Activated naive CD4-positive, alpha-beta T cell treated with anti-CD3 and anti-CD28 coated beads for 36 hours (primary cell): Measurements from ENCODE around the gene OSBPL6. TPM values are rescaled to one million over a fixed set of nuclear protein-coding genes. Genes with fewer than 3 reads are reported as not detected.

Experiments used
- CTCF ChIA-PET: fragments of 350-600 bp; sonication (Branson Sonifier 250); formaldehyde crosslinking; loops from one replicate; lab custom pipeline; 2021; ENCODE audit warnings: antibody characterized with exemption; lab: Charles Lee
- DNase-seq: peaks from one replicate; pipeline ENCODE4 v3.0.0-alpha.2; 2020
- H3K27ac Mint-ChIP-seq: one replicate; pipeline ENCODE4 v1.8.0; 2021; ENCODE audit warnings: mild to moderate bottlenecking, mixed read lengths
- H3K27me3 Mint-ChIP-seq: one replicate; pipeline ENCODE4 v1.8.0; 2021; ENCODE audit warnings: low read depth, mixed read lengths
- H3K36me3 Mint-ChIP-seq: one replicate; pipeline ENCODE4 v1.8.0; 2021; ENCODE audit warnings: low read depth, mixed read lengths
- H3K4me1 Mint-ChIP-seq: one replicate; pipeline ENCODE4 v1.8.0; 2021; ENCODE audit warnings: low read depth, mixed read lengths
- H3K4me3 Mint-ChIP-seq: one replicate; pipeline ENCODE4 v1.8.0; 2021; ENCODE audit warnings: mild to moderate bottlenecking, moderate library complexity, mixed read lengths
- H3K9me3 Mint-ChIP-seq: one replicate; pipeline ENCODE4 v1.8.0; 2021; ENCODE audit warnings: mixed read lengths
- intact Hi-C: fragments of 100-400 bp; cut with micrococcal nuclease; formaldehyde crosslinking; loops from one replicate; pipeline ENCODE4 v1.15.1; 2023
- total RNA-seq, 2 experiments: library from RNA; stranded (reverse); gene quantifications; one replicate each; pipeline ENCODE4 v1.2.3, GENCODE V29; 2021

The OSBPL6 gene
- total RNA-seq, 2 experiments from 2014 or later: 1.9 to 2.3 TPM

DNA sequence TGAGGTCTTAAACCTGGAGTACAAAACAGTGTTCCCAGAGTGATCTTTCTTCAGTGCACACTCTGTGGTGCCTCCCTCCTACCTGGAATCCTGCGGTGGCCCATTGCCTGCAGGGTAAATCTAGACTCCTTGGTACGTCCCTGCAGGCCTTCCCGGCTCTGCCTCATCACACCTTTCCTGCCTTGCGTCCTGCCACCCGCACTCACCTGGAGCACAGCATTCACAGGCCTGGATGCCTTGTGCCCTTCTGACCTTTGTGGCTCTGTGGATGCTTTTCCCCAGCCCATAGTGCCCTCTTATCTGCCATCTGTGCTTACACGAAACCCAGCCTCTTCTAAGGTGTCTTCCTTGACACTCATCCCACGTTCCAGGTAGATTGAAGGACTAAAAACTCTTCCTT lies 194.0 kb downstream of the OSBPL6 start:
- no peak for DNase-seq
- intact Hi-C loops: no loop called here
- CTCF ChIA-PET: no interaction called here
- Mint-ChIP-seq H3K27ac (no peak overlapping the region), H3K4me3 (no peak overlapping the region), H3K36me3 (no peaks in the 10 kb centered on the region), H3K9me3 (no peaks in the 10 kb centered on the region), H3K4me1 (no peaks in the 10 kb centered on the region), H3K27me3 (no peaks in the 10 kb centered on the region)

DNA sequence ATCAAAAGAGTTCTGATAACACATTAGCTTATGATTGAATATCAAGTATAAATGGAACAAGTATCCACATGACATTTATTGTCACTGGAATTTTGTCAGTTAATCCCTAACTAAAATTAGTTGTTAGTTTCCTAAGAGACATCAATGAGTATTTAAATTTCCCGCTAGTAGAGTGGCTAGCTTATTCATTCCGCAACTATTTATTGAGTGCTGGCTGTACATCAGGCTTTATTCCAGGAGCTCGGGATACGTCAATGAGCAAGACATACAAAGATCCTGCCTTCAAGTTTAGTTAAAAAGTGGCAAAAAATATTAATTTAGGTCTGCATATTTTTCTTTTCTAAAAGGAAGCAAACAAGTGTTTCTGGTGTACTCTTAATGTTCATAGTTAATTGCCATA lies 197.4 kb downstream of the OSBPL6 start:
- no peak overlapping the region for H3K27ac Mint-ChIP-seq
- DNase-seq: no peak
- no peak overlapping the region for H3K4me3 Mint-ChIP-seq

DNA sequence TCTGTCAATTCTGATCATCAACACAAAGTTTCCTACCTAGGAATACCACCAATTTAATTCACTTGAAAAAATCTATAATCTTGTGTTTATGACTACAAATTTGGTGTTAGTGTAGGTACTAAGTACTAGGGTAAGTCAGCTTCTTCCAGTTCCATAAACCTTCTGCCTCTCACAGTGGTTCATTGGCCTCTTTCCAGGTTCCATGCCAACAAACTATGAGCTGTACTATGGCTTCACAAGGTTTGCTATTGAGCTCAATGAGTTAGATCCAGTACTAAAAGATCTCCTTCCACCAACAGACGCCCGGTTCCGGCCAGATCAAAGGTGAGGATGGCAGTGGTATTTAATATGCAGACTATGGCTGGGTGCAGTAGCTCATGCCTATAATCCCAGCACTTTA lies 197.9 kb downstream of the OSBPL6 start:
- Mint-ChIP-seq H3K36me3 (no peaks in the 10 kb centered on the region), H3K27me3 (no peaks in the 10 kb centered on the region), H3K4me3 (no peak overlapping the region), H3K27ac (no peak overlapping the region), H3K4me1 (no peaks in the 10 kb centered on the region), H3K9me3 (no peaks in the 10 kb centered on the region)
- intact Hi-C loops: no loop called here
- CTCF ChIA-PET: interaction anchor here (0.7 to 2.0 kb wide), 2 partner anchors 23 to 158 kb away, joined by 3 to 5 read pairs; no protein-coding TSS in a partner anchor
- DNase-seq: no peak

More for the DNA sequence above, 197.4 kb downstream of the OSBPL6 start:
- no peaks in the 10 kb centered on the region for H3K4me1 Mint-ChIP-seq
- H3K36me3 Mint-ChIP-seq: no peaks in the 10 kb centered on the region
- intact Hi-C loops: no loop called here
- H3K9me3 Mint-ChIP-seq: no peaks in the 10 kb centered on the region
- CTCF ChIA-PET: interaction anchor here (1.3 to 2.0 kb wide), 2 partner anchors 23 to 279 kb away, joined by 3 to 5 read pairs; partner anchors contain the start of gene RBM45
- H3K27me3 Mint-ChIP-seq: no peaks in the 10 kb centered on the region

DNA sequence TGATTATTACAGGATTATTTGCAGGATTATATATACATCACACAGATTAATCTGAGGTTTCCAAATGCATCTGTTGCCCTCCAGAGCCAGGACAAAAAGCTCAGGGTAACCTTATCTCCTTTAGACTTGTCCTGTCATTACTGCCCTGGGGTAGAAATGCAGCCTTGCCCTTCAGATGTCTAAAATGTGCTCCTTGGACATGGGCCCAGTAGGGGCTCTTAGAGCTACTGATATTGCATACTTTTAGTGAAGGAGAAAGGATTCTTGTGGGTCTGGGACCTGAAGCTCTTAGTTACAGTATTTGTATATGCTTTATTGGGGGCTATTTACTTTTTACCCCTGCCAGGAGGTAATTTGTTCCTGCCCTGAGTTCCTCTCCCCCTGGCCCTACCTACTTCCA lies 200.5 kb downstream of the OSBPL6 start:
- CTCF ChIA-PET: interaction anchor here (0.9 to 7.4 kb wide), 6 partner anchors 8 to 282 kb away, joined by 3 to 59 read pairs (median 6); no protein-coding TSS in a partner anchor
- no peaks in the 10 kb centered on the region for H3K4me1 Mint-ChIP-seq
- DNase-seq: no peak
- no peaks in the 10 kb centered on the region for H3K27me3 Mint-ChIP-seq
- H3K4me3 Mint-ChIP-seq: no peak overlapping the region
- H3K9me3 Mint-ChIP-seq: no peaks in the 10 kb centered on the region
- H3K36me3 Mint-ChIP-seq: no peaks in the 10 kb centered on the region
- intact Hi-C loops: loop anchor here (5.0 kb wide), 1 partner anchor 283 kb away; the partner anchor contains the start of gene RBM45
- no peak overlapping the region for H3K27ac Mint-ChIP-seq

DNA sequence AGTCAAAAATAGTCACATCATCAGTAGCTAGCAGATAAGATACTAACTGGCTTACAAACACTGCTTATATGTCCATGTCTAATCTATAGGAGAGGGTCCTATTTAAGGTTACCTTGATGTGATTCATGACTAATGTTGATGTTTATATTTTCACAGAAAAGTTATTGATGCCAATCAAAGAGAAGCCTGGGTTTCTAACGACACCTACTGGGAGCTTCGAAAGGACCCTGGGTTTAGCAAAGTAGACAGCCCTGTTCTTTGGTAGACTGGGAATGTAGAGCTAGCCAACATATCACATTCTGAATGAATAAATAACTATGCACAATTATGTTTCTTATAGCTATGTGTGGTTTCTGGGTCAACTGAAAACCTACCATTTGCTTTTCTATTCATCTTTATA lies 201.0 kb downstream of the OSBPL6 start:
- Mint-ChIP-seq H3K27me3 (no peaks in the 10 kb centered on the region), H3K36me3 (no peaks in the 10 kb centered on the region), H3K27ac (no peak overlapping the region), H3K9me3 (no peaks in the 10 kb centered on the region), H3K4me1 (no peaks in the 10 kb centered on the region), H3K4me3 (no peak overlapping the region)
- intact Hi-C loops: loop anchor here (5.0 kb wide), 1 partner anchor 283 kb away; the partner anchor contains the start of gene RBM45
- DNase-seq: no peak
- CTCF ChIA-PET: interaction anchor here (0.9 to 7.4 kb wide), 6 partner anchors 9 to 282 kb away, joined by 3 to 59 read pairs (median 6); no protein-coding TSS in a partner anchor

- Mint-ChIP-seq H3K4me1 (no peaks in the 10 kb centered on the region), H3K36me3 (no peaks in the 10 kb centered on the region), H3K9me3 (no peaks in the 10 kb centered on the region), H3K4me3 (no peak overlapping the region), H3K27ac (no peak overlapping the region), H3K27me3 (no peaks in the 10 kb centered on the region)
- no peak for DNase-seq
- CTCF ChIA-PET: interaction anchor here (0.8 to 7.4 kb wide), 10 partner anchors 10 to 283 kb away, joined by 3 to 59 read pairs (median 6); no protein-coding TSS in a partner anchor
- intact Hi-C loops: loop anchor here (2.0 to 5.0 kb wide), 2 partner anchors 284 to 519 kb away; partner anchors contain the start of gene RBM45
Observed at GRCh38 chr2:178395941-178396570, 201.7 kb downstream of the OSBPL6 start.

DNA sequence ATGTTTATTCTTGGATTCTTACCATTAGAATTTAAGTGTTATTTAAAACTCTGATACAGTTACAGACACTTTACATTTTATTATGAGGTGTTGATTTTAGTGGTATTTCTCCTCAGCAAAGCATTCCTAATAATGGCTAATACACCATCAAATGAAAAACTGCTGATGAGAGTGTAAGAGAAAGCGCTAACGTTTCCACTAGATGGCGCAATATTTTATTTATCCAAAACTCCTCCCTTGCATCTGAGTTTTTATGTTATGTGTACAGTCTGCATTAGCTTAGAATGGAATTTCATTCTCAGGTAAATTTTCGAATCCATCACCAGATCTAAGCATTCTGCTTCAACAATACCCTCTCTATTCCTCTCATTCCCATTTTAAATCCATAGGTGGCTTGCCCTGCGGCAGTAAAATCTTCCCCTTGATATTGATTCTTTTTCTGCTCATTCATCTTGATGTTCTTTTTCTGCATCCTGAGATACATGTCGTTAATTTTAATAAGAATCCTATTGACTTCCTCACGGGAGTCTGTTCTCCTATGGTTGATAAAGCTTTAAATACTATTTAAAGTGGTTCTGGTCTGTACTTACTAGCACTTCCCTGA lies 202.8 kb downstream of the OSBPL6 start:
- Mint-ChIP-seq H3K36me3 (no peaks in the 10 kb centered on the region), H3K9me3 (no peaks in the 10 kb centered on the region), H3K27ac (no peak overlapping the region), H3K4me3 (no peak overlapping the region), H3K27me3 (no peaks in the 10 kb centered on the region), H3K4me1 (no peaks in the 10 kb centered on the region)
- no peak for DNase-seq
- CTCF ChIA-PET: interaction anchor here (0.8 to 7.4 kb wide), 6 partner anchors 10 to 285 kb away, joined by 3 to 59 read pairs (median 5); partner anchors contain the start of gene RBM45
- intact Hi-C loops: loop anchor here (1.0 to 5.0 kb wide), 4 partner anchors 17 to 518 kb away; partner anchors contain the start of gene RBM45

GRCh38 chr2:178401994-178402437 lies 207.7 kb downstream of the OSBPL6 start:
- CTCF ChIA-PET: interaction anchor here (0.6 to 1.4 kb wide), 2 partner anchors 12 to 1205 kb away, joined by 3 to 4 read pairs; no protein-coding TSS in a partner anchor
- no peaks in the 10 kb centered on the region for H3K9me3 Mint-ChIP-seq
- H3K27me3 Mint-ChIP-seq: no peaks in the 10 kb centered on the region
- H3K36me3 Mint-ChIP-seq: no peaks in the 10 kb centered on the region
- intact Hi-C loops: no loop called here
- no peak overlapping the region for H3K27ac Mint-ChIP-seq
- H3K4me3 Mint-ChIP-seq: no peak overlapping the region
- H3K4me1 Mint-ChIP-seq: peaks cover 2% of the 10 kb centered on the region
- no peak for DNase-seq

DNA sequence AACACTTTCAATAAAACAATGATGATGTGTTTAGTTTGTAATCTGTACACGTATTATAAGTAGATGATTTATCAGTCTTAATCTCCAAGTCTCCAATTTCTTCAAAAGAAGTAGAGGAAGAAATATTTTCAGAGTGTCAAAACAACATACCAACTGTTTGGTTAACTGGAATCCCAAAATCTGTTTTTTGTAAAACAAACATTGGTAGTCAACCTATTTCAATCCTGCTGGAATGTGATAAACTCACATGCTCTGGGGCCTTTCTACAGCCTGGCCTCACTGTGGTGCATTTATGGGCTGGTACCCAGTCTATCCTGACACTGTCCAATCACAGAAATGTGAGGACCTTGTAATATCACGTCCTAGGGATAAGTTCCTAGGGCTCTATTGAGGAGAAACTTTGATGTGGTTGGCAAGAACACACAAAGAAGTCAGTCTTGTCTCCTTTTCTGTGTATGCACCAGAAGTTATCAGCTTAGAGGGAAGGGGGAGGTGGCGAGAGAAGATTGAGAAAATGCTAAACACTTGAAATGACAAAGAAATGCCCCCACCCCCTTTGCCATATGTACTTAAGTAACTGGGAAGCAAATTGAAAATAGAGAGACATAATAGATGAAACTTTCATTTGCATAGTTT lies 209.5 kb downstream of the OSBPL6 start:
- H3K4me1 Mint-ChIP-seq: peaks cover 2% of the 10 kb centered on the region
- no peaks in the 10 kb centered on the region for H3K27me3 Mint-ChIP-seq
- DNase-seq: no peak
- H3K4me3 Mint-ChIP-seq: no peak overlapping the region
- H3K27ac Mint-ChIP-seq: no peak overlapping the region
- H3K9me3 Mint-ChIP-seq: no peaks in the 10 kb centered on the region
- intact Hi-C loops: no loop called here
- CTCF ChIA-PET: interaction anchor here (0.6 to 3.4 kb wide), 2 partner anchors 11 to 308 kb away, joined by 3 to 20 read pairs; no protein-coding TSS in a partner anchor
- H3K36me3 Mint-ChIP-seq: no peaks in the 10 kb centered on the region

DNA sequence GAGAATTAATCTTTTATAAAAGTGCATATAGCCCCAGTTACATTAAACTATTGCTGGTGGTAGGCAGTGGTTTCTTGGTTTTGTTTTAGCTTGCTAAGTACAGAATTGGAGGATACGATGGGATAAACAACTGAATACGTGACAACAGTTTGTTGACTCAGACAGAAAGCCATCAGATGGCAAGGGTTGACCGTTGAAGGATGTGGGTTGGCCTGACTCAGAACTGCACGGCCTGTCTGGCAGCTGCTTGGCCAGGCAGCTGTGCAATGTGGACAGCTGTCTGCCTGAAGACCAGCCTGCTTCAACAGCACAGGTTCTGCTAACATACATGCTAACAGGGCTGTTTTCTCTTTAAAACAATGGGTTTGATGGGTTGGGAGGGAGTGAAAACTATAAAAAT lies 210.1 kb downstream of the OSBPL6 start:
- no peak overlapping the region for H3K27ac Mint-ChIP-seq
- intact Hi-C loops: no loop called here
- CTCF ChIA-PET: interaction anchor here (0.6 to 3.4 kb wide), 2 partner anchors 10 to 309 kb away, joined by 3 to 20 read pairs; no protein-coding TSS in a partner anchor
- H3K4me1 Mint-ChIP-seq: peaks cover 2% of the 10 kb centered on the region
- no peak for DNase-seq
- no peaks in the 10 kb centered on the region for H3K9me3 Mint-ChIP-seq
- no peaks in the 10 kb centered on the region for H3K27me3 Mint-ChIP-seq
- no peak overlapping the region for H3K4me3 Mint-ChIP-seq
- no peaks in the 10 kb centered on the region for H3K36me3 Mint-ChIP-seq

DNA sequence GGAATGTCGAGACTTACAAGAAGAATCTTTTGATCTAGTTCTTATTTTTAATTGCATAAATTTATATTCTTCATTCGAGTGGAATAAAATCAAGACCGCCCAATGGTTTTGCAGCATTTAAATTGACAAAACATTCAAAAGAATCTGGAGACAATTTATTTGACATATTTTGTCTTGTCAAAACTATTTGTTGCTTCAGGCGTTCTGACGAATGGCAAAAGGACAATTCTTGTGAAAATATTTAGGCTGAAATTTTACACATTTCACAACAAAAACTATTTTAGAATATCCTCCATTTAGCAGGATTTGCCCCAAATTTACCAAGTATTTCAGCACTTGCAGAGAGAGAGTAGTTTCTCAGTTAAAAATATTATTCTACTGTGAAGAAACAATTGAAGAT lies 214.9 kb downstream of the OSBPL6 start:
- Mint-ChIP-seq H3K4me1 (peaks cover 5% of the 10 kb centered on the region), H3K9me3 (no peaks in the 10 kb centered on the region), H3K4me3 (no peak overlapping the region), H3K27me3 (no peaks in the 10 kb centered on the region), H3K27ac (no peak overlapping the region), H3K36me3 (no peaks in the 10 kb centered on the region)
- no peak for DNase-seq
- CTCF ChIA-PET: no interaction called here
- intact Hi-C loops: no loop called here

DNA sequence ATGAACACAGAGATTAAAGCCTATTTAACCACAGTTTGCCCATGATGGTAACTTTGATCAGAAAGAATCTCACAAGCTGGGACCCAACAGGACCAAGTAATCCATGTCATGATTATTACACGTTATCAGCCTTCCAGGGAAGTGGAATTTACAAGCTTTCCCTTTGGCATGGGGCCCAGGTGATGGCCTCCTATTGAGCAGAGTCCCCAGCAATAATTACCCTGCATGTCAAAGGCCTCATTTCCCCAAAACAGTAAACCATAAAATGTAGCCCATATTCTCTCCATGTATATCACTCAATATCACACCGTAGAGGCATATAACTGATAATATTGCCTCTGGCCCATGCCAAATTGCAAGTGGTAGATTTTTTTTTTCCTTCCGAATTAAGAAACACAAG lies 217.7 kb downstream of the OSBPL6 start:
- no peaks in the 10 kb centered on the region for H3K9me3 Mint-ChIP-seq

More for the DNA sequence above, 217.7 kb downstream of the OSBPL6 start:
- CTCF ChIA-PET: interaction anchor here (5.8 kb wide), 1 partner anchor 15 kb away, joined by 59 read pairs; no protein-coding TSS in a partner anchor
- DNase-seq: no peak
- Mint-ChIP-seq H3K4me1 (peaks cover 12% of the 10 kb centered on the region), H3K36me3 (no peaks in the 10 kb centered on the region), H3K27ac (no peak overlapping the region), H3K4me3 (no peak overlapping the region), H3K27me3 (no peaks in the 10 kb centered on the region)
- intact Hi-C loops: loop anchor here (2.0 to 5.0 kb wide), 3 partner anchors 103 to 620 kb away; partner anchors contain the start of gene OSBPL6
